WERI-Rb-1 (cell line): ENCODE results near the gene FAM193B.

Source experiments
- DNase-seq: peaks from one replicate; pipeline ENCODE4 v3.0.0-alpha.2; 2020
- H3K27ac ChIP-seq: fragments of 250-450 bp; sonication (Bioruptor Pico); 2 replicates; pipeline ENCODE4 v1.5.1; 2020; ENCODE audit warnings: mild to moderate bottlenecking, moderate library complexity
- H3K27me3 ChIP-seq: fragments of 250-450 bp; sonication (Bioruptor Pico); 2 replicates; pipeline ENCODE4 v1.5.1; 2021; ENCODE audit warnings: mild to moderate bottlenecking, low read depth, moderate library complexity; ENCODE audit not compliant: insufficient read depth, severe bottlenecking
- H3K36me3 ChIP-seq: fragments of 250-450 bp; sonication (Bioruptor Pico); 2 replicates; pipeline ENCODE4 v1.5.1; 2020; ENCODE audit warnings: mild to moderate bottlenecking, moderate library complexity
- H3K4me3 ChIP-seq: 2 replicates; pipeline ENCODE4 v1.5.1; 2011; ENCODE audit warnings: low read depth, mild to moderate bottlenecking, control low read depth, low read length
- H3K9me3 ChIP-seq: fragments of 250-450 bp; sonication (Bioruptor Pico); 2 replicates; pipeline ENCODE4 v1.5.1; 2021; ENCODE audit warnings: mild to moderate bottlenecking, moderate library complexity; ENCODE audit not compliant: severe bottlenecking
- TF ChIP-seq, protein P1 (sequence below): IDR thresholded peaks from 2 replicates; pipeline ENCODE4 v1.5.1; 2011; ENCODE audit warnings: low read depth, mild to moderate bottlenecking, control low read depth, inconsistent platforms, low read length

Gene FAM193B

DNA sequence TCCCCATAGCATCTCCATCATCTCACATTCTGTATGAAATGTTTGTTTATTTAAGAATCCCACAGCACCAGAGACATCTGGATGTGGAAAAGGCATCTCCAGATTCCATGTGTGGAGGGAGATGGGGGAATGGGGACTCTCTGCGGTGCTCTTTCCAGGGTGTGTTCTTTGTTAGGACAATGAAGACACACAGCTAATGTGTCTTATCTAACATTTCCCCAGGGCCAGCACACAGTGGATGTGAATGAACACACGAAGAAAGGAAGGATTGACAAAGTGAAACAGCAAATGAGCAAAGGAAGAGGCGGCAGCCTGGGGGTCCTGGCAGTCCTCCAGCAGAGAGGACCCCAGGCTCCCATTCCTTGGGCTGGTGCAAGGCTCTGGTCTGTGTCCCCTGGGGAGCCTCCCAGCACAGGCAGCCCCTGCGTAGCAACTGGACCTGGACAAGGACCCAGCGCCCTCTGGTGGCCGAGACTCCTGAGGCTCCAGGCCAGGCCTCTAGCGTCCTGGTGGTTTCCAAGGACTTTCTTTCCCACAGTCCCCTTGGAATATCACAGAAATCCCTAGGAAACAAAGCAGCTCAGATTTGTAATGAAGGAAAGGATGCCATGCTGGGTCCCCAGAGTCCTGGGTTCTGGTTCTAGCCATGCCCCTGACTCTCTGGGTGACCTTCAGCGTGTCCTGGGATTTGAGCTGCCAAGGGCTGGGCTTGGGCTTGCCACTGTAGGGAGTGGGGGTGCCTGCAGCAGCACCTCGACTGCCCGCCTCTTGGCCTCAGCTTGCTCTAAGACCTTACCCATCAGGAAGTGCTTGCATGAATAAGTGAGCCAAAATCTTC is 53.5 kb downstream of the FAM193B start:
- no peak overlapping the region for H3K27ac ChIP-seq
- DNase-seq, result peak; percentile 87
- no peaks in the 10 kb centered on the region for H3K27me3 ChIP-seq
- TF ChIP-seq, protein P1, sequence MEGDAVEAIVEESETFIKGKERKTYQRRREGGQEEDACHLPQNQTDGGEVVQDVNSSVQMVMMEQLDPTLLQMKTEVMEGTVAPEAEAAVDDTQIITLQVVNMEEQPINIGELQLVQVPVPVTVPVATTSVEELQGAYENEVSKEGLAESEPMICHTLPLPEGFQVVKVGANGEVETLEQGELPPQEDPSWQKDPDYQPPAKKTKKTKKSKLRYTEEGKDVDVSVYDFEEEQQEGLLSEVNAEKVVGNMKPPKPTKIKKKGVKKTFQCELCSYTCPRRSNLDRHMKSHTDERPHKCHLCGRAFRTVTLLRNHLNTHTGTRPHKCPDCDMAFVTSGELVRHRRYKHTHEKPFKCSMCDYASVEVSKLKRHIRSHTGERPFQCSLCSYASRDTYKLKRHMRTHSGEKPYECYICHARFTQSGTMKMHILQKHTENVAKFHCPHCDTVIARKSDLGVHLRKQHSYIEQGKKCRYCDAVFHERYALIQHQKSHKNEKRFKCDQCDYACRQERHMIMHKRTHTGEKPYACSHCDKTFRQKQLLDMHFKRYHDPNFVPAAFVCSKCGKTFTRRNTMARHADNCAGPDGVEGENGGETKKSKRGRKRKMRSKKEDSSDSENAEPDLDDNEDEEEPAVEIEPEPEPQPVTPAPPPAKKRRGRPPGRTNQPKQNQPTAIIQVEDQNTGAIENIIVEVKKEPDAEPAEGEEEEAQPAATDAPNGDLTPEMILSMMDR, result peak; percentile 78
- H3K36me3 ChIP-seq, result no peaks in the 10 kb centered on the region; the same call in 1 of the 2 replicates
- H3K9me3 ChIP-seq, result no peaks in the 10 kb centered on the region
- H3K4me3 ChIP-seq, result no peak overlapping the region

DNA sequence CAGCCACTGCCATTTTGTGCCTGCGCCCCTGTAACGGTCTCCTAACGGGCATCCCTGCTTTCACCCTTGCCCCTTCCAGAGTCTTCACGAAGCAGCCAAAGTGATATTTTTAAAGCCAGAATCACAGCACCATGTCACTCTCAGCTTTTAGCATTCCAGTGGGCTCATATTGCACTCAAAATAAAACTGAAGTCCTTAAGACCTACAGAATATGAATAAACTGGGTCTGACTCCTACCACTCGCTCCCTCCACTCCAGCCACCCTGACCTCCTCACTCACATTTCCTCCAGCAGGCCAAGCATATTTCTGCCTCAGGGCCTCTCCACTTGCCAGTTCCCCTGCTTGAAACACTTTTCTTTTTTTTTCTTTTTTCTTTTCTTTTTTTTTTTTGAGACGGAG is 54.5 kb downstream of the FAM193B start:
- DNase-seq, result no peak
- no peak overlapping the region for H3K27ac ChIP-seq
- TF ChIP-seq, protein P1, result no peak
- no peaks in the 10 kb centered on the region for H3K9me3 ChIP-seq
- peaks cover 5% of the 10 kb centered on the region; the same call in 1 of the 2 replicates for H3K36me3 ChIP-seq
- H3K4me3 ChIP-seq, result no peak overlapping the region
- no peaks in the 10 kb centered on the region for H3K27me3 ChIP-seq

DNA sequence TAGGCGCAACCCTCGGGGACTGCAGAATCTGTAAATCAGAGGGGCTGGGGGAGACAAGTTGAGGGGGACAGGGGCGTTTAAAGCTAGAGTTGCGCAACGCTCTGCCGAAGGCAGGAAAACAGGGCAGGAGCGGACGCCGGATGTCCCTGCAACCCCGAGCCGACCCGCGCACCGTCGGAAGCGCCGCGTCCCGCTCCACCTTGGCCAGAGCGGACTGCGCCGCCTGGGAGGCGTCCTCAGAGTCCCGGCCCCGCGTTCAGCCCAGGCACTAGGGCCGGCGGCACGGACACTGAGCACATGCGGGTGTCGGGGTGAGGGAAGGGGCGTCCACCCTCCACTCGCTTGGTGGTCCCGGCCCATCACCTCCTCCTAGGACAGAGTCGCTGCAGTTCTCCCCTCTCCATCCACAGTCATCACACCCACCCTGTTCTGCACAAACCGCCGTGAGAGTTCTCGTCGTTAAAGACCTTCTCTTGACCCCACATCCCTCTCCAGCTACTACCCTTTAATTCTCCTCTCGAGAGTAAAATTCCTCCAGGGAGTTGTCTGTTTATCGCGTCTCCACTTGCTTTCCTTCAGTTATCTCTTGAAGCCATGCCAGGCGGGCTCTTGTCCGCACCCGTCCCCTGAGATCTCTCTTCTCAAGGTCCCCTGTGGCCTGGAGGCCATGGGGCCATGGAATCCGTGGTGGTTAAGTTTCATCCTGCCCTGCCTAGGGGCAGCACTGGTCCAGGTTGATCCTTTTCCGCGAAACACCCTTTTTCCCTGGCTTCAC is 56.2 kb downstream of the FAM193B start:
- DNase-seq, result no peak
- H3K9me3 ChIP-seq, result no peaks in the 10 kb centered on the region
- no peak overlapping the region for H3K4me3 ChIP-seq
- TF ChIP-seq, protein P1, result no peak
- H3K27ac ChIP-seq, result no peak overlapping the region
- H3K27me3 ChIP-seq, result no peaks in the 10 kb centered on the region
- H3K36me3 ChIP-seq, result peaks cover 5% of the 10 kb centered on the region; the same call in 1 of the 2 replicates

DNA sequence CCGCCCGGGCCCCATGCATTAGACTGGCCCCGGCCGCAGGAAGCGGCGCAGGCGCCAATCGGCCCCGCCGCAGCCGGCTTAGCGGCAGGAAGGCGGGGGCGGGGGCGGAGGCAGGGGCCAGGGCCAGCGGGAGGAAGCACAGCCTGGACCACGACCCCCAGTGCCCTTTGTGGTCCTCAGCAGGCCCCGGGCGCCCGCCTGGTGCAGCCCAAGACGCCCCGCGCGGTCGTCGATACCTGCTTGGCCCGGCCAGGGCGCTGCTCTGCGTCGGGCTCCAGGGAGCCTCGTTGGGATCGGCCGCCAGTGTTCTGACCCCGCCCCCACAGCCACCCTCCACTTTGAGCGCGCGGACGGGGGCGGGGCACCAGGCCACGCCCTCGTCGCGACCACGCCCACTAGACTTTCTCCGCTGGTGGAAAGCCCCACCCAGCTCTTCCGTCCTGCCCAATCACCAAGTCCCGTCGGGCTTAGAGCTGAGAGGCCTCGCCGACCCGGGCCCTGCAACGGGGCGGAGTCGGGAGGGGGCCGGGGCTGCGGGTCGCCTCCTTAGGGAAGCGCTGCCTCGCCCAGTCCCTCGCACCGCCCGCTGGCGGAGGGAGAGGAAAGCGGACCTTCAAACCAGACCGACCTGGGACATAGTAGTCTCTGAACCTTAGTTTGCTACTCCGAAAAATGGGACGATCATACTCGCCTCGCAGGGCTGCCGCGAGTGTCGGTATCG is 56.9 kb downstream of the FAM193B start, which contains the start of gene PDLIM7:
Gene PDLIM7 (minus strand): TSS at position 313 of the 721 bp plus-strand sequence. CDS start 1,092 bp downstream, outside the sequence.
- H3K4me3 ChIP-seq, result peak within 1 kb of the TSS; percentile 61
- peak; percentile 89 for DNase-seq
- H3K36me3 ChIP-seq, result peaks cover 5% of the 10 kb centered on the region; the same call in 1 of the 2 replicates
- TF ChIP-seq, protein P1, result no peak
- H3K27ac ChIP-seq, result peak within 1 kb of the TSS; percentile 92
- H3K27me3 ChIP-seq, result no peaks in the 10 kb centered on the region
- no peaks in the 10 kb centered on the region for H3K9me3 ChIP-seq

DNA sequence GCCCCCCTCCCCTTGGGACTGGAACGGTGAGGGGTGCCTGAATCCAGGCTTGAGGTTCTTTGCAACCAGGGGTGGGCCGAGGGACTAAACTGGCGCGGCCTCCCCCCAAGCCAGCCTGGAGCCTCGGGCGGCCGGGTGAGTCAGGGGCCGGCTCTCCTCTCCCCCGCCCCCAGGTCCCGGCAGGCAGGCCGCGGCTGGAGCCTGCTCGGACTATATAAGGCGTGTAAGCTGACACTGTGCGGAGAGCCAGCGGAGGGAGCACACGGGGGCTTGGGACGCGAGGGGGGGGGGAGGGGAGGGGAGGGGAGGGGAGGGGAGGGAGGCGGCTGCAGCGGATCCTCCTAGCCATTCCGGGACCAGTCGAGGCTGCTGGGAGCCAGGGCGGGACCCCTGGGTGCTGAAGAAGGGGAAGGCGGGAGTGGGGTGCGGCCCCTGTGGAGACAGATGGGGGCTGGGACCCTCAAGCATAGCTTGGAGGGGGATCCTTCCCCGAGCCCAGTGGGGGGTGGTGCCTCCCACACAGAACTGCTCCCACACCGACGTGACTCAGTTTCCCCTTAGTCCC is 57.6 kb downstream of the FAM193B start:
- TF ChIP-seq, protein P1, result no peak
- H3K9me3 ChIP-seq, result no peaks in the 10 kb centered on the region
- no peaks in the 10 kb centered on the region for H3K27me3 ChIP-seq
- DNase-seq, result peak; percentile 71
- peak overlapping the region; percentile 61 for H3K4me3 ChIP-seq
- peak overlapping the region; percentile 92 for H3K27ac ChIP-seq
- H3K36me3 ChIP-seq, result peaks cover 5% of the 10 kb centered on the region; the same call in 1 of the 2 replicates
